GM19043 (cell line): Measurements from ENCODE around the gene TBRG4.
"Not testable (repeated sequence)": the region's sequence is repeated elsewhere in the genome, so short reads cannot be mapped to it uniquely, and the experiment has no call there.

ENCODE experiments used
- ATAC-seq: cut with Tn5 transposase; IDR thresholded peaks from one replicate; pipeline ENCODE4 v1.9.1; 2021; ENCODE audit warnings: low read depth; ENCODE audit not compliant: unreplicated experiment

The TBRG4 gene

DNA sequence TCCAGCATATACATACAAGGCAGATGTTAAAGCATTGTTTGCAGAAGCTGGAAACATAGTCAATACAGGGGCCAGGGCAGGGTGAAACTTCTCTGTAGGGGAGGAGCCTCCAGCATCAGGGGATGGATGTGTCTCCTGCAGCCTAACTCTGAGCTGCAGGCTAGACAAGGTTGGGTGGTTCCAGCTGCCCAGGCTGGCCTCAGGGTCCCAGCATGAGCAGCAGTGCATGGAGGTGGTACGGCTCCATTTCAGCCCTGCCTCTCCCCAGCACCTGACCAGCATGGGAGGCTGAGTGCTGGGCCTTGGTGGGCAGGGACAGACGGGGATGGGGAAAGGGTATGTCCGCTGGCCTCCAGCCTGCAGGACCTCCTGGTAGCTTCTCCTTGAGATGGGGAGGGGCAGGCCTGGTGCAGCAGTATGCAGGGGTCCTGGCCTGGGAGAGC, 7.4 kb upstream of the TBRG4 start:
- ATAC-seq = peak; percentile 61

DNA sequence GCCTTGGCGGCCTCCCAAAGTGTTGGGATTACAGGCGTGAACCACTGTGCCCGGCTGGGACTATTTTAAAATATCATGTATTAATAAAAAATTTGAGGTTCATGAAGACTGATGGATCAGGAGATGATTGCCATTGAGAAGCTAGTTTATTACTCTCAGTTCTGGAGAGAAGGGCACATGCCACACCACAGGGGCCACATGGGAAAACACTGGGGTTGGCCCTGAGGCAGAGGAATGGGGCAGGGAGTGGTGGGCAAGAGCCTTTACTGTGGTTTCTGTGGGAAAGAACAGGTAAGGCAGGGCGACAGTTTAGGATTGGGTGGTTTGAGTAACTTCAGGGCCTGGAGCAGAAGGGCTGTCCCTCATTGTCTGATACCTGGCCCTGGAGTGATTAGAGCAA, 6.8 kb upstream of the TBRG4 start:
- ATAC-seq = no peak

DNA sequence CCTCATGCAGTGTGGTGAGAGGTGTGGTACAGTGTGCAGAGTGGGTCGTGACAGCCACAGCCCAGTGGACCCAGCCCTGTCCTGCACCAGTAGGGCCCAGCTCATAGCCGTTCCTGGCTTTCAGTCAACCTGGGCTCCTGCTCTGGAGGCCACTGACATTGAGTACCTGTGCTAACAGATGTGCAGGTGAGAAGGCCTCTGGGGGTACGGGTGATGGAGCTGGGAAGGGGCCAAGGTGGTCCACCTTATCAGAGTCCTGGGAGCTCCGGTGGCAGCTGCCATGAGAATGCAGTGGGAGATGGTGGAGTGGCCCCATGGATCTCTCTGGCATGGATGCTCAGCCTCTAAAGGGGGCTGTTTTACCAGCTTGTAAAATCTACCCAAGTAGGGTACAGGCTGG, 6.1 kb upstream of the TBRG4 start:
- no peak for ATAC-seq

DNA sequence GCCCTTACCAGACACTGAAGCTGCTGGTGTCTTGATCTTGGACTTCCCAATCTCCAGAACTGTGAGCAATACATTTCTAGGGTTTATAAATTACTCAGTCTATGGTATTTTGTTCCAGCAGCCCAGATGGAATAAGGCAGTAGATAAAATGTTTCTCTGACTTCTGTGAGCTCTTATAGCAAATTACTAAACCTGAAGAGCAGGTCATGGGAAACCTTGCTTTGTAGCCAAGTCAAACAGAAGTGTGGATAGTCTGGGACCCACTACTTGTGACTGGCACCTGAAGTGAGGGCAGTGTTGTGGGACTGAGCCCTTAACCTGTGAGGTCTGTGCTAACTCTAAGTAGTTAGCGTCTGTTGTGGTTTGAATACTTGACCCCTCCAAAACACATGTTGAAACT, 4.6 kb upstream of the TBRG4 start:
- no peak for ATAC-seq

DNA sequence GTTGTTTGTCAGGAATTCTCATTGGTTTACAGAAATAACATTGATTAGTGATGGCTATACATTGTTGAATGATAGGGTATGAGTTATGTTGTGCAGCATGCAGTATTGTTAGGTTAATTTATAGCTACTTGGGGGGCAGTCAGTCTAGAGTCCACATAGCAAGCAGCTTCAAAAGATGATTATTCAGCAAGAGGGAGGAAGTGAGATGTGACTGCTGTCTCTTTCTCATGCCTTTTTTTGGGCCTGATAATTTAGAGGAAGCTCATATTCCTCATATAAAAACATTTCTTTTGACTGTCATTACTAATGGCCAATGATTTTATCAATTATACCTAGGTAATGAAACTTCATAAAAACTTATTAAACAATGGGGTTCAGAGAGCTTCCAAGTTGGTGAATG, 3.4 kb upstream of the TBRG4 start:
- ATAC-seq = no peak

DNA sequence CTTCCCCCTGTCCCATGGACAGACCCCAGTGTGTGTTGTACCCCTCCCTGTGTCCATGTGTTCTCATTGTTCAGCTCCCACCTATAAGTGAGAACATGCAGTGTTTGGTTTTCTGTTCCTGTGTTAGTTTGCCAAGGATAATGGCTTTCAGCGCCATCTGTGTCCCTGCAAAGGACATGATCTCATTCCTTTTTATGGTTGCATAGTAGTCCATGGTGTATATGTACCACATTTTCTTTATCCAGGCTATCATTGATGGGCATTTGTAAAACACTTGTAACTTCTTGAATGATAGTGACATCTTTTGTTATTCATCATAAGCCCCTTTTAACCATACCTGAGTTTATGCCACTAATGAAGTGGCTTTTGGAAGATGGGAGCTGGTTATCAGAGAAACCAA, 2.8 kb upstream of the TBRG4 start:
- ATAC-seq = not testable (repeated sequence)

DNA sequence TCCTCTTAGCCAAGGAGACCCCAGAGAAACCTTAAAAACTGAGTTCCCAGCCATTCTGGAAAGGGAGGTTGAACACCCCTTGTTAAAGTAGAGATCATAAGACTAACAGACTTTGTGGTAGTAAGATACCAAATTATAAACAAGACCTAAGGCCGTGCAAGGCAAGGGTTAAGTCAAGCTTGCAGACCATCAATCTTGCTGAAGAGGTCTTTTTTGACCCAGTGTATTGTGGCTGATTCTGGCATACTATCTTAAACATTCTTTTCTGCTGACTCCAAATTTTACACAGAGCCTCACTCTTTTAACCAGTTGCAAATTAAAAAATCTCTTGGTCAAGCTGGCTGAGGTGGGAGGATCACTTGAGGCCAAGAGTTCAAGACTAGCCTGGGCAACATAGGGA, 1.2 kb upstream of the TBRG4 start:
- ATAC-seq = no peak

DNA sequence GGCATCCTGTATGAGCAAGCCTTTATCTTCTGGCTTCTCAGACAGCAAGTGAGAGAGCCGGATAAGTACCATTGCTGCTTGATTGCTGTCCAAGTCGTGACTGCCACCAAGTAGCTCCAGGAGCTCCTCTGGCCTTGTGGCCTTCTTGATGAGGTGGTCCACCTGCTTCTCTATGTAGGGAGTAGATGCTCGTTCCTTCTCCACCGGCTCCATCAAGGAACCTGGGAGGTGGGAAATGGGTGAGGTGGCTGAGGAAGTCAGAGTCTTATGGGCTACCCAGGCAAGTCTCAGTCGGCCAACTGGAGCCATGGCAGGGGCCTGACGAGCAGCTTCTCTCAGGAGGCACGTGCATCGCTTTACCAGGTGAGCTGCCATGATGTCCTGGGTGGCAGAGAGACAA, 2.6 kb downstream of the TBRG4 start:
- ATAC-seq = no peak

DNA sequence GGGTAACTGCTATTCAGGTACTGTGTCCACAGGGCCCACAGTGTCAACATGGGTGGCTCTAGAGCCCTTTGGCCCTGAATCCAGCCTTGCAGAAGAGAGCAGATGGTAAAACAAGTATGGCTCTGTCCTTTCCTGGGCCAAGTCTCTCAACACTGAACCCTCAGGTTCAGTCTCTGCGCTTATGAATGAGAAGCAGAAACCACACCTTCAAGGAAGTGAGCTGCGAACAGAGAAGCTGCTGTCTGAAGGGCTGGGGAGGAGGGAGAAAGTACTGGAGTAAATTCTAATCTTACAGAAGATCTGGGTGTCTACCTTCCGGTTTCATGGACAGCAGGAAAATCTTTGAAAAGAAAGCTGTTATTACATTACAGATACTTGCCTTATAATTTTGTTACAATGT, 4.1 kb downstream of the TBRG4 start:
- no peak for ATAC-seq

DNA sequence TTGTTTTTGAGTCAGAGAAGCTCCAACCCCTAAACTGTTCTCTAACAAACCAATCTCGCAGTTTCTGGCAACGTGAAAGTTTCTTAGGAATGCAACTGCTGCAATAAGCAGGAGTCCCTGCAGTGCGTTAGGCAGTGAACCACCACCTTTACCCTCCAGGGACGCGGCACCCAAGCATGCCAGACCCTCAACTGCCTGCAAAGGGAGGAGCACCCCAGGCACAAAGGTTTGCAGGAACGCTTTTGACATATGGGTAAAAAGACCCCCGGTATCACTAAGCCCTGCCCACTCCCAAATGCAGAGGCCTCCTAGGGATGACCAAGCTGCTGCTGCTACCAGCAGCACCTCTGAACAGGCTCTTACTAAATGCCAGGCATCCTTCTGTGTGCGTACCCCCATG, 4.7 kb downstream of the TBRG4 start:
- ATAC-seq = no peak

DNA sequence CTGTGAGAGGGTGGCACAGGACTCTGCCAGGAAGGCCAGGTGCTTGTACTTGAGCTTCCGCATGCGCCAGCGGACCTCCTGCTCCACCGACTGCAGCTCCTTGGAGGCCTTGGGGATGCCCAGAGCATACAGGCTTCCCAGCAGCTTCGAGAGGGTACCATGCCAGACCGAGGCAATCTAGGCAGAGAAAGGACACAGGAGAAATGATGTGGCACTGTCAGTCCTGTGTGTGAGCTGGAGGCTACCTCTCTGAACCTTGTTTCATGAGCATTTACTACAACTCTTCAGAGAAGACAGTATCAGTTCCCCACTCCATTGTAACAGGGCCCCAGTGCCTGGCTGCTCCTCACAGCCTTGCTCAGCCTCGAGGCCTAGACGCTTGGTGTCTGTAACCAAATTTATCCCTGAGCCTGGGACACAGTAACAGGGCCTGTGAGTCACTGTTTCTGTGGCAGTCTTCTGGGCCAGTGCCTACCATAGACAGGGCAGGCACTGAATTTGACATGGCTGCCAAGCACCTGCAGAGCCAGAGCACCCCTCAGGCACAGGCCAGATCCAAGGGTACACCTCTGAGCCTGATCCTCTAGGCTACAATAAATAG, 5.8 kb downstream of the TBRG4 start:
- no peak for ATAC-seq

DNA sequence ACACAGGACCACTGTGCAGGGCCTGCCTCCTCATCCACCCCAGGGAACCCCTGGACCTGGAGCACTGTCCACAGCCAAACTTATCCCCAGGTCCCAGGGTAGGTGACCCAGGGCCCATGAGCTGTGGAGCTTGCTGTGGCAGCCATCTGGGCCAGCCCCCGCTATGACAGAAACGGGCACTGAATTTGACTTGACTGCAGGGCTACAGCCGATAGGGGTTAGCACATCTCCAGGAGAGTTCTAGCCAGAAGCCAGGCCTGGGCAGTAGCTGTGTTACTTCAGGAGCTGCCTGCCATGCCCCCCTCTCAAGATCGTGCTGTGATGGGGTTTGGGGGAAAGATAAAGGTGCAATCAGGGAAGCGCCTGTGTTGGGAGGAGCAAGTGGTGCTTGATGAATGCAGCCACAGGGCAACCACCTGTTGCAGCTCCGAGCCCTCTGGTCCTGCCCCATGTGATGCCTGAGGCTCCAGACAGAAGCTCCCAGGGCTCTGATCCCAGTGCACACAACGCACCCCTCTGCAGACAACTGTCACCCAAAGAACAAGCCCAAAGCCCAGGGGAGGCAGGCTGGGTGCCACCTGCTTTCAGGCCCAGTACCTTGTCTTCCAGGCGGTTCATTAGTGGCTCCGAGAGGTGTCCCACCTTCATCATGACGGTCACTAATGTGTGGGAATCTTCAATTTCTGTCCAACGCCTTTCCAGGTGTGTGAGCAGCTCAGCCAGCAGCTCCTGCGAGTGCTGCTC, 6.5 kb downstream of the TBRG4 start:
- ATAC-seq = no peak

DNA sequence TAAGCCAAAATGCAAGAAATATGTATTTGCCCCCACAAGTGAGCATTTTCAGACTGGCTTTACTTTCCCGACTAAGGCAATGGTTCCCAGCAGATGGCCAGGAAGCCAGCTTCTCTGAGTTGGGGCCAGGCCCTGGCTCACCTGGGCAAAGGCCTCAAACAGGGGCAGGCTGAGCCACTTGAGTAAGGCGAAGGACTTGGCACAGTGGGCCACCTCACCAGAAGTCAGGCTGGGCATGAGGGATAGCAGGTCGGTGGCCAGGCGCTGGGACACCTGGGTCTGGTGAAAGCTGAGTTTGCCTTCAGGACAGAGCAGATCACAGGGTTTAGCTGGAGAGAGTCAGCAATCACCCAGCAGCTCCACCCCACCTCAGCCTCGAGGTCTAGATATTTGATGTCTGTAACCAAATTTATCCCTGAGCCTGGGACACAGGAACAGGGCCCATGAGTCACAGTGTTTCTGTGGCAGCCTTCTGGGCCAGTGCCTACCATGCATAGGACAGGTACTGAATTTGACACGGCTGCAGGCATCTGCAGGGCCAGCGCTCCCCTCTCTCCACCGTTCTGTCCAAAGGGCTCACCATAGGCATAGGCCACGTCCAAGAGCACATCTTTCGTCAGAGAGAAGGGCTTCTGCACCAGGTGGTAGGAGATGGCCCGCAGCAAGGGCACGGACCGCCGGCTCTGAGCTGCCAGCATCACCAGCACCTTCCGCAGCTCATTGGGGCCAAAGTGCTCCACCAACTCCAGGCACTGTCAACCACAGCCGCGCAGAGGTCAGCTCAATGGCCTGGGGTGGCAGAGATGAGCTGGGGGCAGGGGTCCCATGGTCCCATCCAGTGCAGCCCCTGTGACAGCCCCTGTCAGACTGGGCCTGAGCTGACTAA, 7.3 kb downstream of the TBRG4 start:
- no peak for ATAC-seq

DNA sequence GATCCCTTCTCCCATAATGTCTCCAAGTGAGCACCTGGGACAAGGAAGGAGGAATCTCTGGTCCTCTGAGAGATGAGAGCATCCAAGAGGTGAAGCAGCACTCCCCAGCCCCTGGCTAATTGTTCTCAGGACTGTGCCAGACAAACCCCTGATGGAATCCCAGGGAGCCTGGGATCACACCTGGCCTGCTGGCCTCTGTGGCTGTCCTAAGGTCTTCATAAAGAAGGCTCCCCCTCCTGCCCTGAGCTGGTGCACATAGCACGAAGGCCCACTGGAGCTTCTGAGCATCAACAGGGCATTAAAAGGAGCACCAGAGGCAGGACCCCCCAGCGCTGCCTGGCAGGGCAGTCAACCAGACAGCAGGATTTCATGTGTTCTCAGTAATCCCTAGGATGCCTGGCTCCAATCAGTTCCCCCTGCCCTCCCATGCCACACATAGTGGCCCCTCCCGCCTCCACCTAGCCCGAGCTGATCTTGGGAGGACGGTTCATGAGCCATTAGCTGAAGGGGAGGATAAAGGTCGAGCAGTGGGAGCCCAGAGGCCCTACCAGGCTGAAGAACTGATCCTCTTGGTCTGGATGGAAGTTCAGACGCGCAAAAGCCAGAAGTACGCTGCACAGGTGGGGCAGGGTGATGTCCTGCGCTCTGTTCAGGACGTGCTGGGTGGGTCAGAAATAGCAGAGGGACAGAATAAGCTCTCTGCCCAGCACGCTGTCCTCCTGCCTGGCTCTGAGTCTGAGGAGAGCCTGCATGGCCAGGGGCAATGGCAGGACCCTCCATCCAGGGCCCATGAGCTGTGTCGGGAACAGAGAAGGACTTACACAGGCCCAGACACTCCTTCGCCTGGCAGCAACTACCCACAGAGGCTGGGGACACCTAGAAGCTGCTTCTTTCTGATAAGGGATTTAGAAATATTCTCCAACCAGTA, 8.4 kb downstream of the TBRG4 start:
- no peak for ATAC-seq

DNA sequence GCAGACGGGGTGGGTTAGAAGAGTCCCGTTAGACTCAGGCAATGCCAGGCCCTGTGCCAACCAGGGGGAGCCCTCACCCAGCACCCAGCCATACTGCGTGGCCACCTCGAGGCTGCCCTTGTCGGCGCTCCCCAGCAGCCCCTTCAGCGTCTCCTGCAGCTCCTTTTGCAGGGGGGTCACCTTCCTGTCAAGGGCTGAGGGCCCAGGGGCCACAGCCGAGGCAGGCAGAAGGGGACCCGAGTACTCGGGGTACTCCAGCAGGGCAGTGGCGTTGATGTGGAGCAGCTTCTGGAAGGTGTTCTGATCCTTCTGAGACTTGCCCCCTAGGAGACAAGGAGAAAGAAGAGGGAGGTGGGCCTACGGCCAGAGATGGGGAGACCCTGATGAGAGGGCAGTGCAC, 9.7 kb downstream of the TBRG4 start:
- ATAC-seq = no peak

DNA sequence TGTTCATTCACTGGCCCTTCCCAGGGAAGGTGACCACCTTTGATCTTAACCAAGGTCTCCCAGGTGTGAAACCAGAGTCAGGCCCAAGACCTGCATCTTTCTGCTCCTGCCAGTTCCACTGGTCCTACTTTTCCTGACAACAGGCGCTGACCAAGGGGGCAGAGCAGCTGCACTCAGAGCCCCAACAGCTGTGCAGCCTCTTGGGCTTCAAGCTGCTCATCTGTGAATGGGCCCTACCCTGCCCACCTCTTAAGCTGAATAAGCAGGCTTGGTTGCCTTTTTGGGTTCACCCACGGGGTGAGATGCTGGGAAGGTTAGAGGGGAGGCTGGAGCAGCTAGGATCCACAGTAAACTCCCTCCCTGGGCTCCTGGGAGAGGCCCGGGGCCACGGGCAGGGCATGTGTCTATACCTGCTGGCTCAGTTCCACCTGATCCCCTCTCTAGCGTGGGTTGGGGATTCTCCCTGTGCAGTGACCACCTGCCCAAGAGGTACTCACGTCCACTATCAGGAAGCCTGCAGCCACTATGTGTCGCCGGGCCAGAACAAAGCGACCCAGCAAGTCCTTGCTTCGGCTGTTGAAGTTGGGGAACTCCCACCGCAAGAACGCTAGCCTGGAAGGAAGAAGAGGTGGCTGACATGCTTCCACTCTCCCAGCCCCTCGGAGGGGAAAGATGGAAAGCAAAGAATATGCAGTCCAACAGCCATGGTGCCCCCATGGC, 10.6 kb downstream of the TBRG4 start:
- no peak for ATAC-seq

DNA sequence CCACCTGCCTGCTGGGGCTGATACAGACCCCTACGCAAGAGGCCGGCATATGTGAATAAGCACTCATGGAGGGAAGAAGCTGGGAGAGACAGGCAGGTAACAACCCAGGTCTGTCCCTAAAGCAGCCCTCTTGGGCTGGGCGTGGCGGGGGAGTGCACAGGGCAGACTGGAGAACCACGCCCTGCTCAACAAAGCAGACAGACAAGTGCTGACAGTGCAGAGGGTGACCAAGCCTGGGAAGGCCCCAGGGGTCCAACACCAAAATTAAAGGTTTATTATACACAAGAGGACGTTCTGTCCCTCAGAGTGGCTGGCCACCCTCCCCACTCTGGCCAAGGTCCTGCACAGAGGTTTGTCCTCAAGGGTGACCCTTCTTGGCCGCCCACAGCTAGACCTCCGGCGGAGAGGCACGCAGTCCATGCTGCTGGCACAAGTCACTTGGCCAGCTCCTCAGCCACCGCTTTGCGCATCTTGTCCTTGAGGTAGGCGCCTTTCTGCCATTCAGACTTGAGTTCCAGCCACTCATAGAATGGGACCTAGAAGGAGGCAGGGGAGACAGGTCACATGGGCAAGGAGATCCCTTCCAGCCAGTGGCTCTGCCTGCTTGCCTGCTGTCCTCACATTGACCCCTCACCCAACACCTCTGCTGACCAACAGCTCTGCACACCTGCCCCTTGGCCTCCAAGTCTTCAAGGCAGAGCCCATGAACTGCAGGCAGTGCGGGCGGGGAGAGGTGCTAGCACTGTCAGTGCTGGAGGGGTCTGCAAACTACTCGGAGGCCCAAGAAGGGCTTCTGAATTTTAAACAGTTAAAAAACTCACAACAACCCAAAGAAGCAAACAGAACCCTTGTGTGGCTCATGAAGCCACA, 11.4 kb downstream of the TBRG4 start:
- no peak for ATAC-seq

DNA sequence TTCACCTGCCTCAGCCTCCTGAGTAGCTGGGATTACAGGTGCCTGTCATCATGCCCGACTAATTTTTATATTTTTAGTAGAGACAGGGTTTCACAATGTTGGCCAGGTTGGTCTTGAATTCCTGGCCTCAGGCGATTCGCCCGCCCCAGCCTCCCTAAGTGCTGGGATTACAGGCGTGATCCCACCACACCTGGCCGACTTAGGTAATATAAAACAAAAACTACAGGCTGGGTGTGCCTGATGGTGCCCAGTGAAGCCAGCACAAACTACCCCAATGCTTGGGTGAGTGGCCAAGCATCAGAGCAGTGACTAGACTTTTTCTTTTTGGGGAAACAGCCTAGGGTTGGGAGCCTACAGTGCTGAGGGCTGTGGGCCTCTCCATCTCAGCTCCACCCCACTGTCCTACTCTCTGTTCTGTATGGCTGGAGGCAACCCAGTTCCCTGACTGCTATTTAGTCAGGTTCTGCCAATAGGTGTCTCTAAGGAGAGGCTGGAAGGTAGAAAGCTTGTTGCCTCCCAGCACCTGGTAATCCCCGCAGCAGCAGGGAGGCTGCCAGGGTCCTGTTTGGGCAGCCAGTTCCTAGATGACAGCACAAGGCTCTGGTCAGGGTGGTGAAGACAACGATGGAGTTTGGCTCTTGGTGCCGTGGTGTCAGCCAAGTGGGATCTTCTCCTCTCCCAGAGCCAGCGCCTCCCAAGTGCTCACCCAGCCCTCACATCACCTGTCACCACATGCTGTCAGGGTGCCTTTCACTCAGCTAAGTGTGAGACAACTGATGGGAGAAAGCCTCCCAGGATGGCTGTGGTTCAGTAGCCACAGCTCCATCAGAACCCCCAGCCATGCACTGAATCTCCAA, 12.3 kb downstream of the TBRG4 start:
- no peak for ATAC-seq
